CD4-positive, alpha-beta T cell (primary cell): ENCODE measurements around the gene ALDH1A1. TPM values are rescaled to one million over a fixed set of nuclear protein-coding genes. Genes with fewer than 3 reads are reported as not detected.
"Not testable (repeated sequence)": the region's sequence is repeated elsewhere in the genome, so short reads cannot be mapped to it uniquely, and the experiment has no call there.

Source experiments
- ATAC-seq: fragments of 200-7000 bp; cut with Tn5 transposase; one replicate; pipeline ENCODE4 v1.10.0; 2022; ENCODE audit warnings: mild to moderate bottlenecking; ENCODE audit not compliant: poor library complexity
- CTCF ChIA-PET: fragments of 350-600 bp; sonication (Branson Sonifier 250); formaldehyde crosslinking; loops from one replicate; lab custom pipeline; 2021; ENCODE audit warnings: antibody characterized with exemption, inconsistent platforms; lab: Charles Lee
- POLR2A ChIA-PET: fragments of 350-600 bp; sonication (Branson Sonifier 250); formaldehyde crosslinking; loops from one replicate; lab custom pipeline; 2021; ENCODE audit warnings: antibody characterized with exemption, inconsistent platforms; lab: Charles Lee
- DNase-seq, 14 experiments: peaks; one replicate each; pipeline ENCODE4 v3.0.0-alpha.2; 2013 to 2020; ENCODE audit warnings: mixed read lengths in 2 of 14
- H3K27ac ChIP-seq, 2 donors: one replicate each; pipeline versions ENCODE4 v1.5.1 to v1.7.0; 2013; ENCODE audit warnings: low read length in 2 of 2, low read depth in 1 of 2, mild to moderate bottlenecking in 1 of 2
- H3K27me3 ChIP-seq, 2 experiments: 1 replicate in 1 of 2; 2 replicates in 1 of 2; pipeline versions ENCODE4 v1.6.1 to v1.7.0; 2013; ENCODE audit warnings: low read length in 2 of 2, control low read depth in 1 of 2, mild to moderate bottlenecking in 1 of 2, moderate library complexity in 1 of 2; ENCODE audit not compliant: insufficient read depth in 2 of 2, control insufficient read depth in 1 of 2
- H3K36me3 ChIP-seq: one replicate; pipeline ENCODE4 v1.6.1; 2013; ENCODE audit warnings: low read length, control low read depth; ENCODE audit not compliant: insufficient read depth
- H3K4me1 ChIP-seq: one replicate; pipeline ENCODE4 v1.6.1; 2013; ENCODE audit warnings: low read length, control low read depth; ENCODE audit not compliant: insufficient read depth
- H3K4me3 ChIP-seq: one replicate; pipeline ENCODE4 v1.5.1; 2013; ENCODE audit warnings: mild to moderate bottlenecking, low read length, moderate library complexity
- H3K9me3 ChIP-seq, 2 experiments: 1 replicate in 1 of 2; 2 replicates in 1 of 2; pipeline versions ENCODE4 v1.6.1 to v1.7.0; 2013; ENCODE audit warnings: low read length in 2 of 2, mild to moderate bottlenecking in 2 of 2, control low read depth in 1 of 2, moderate library complexity in 1 of 2; ENCODE audit not compliant: control insufficient read depth in 1 of 2, insufficient read depth in 1 of 2
- H3K27ac Mint-ChIP-seq: one replicate; pipeline ENCODE4 v1.8.0; 2020; ENCODE audit warnings: mixed read lengths
- H3K27me3 Mint-ChIP-seq: one replicate; pipeline ENCODE4 v1.8.0; 2021; ENCODE audit warnings: mixed read lengths
- H3K36me3 Mint-ChIP-seq: one replicate; pipeline ENCODE4 v1.8.0; 2021; ENCODE audit warnings: low read depth, mixed read lengths
- H3K4me1 Mint-ChIP-seq: one replicate; pipeline ENCODE4 v1.8.0; 2021; ENCODE audit warnings: low read depth, mixed read lengths
- H3K4me3 Mint-ChIP-seq: one replicate; pipeline ENCODE4 v1.8.0; 2020; ENCODE audit warnings: mild to moderate bottlenecking, mixed read lengths
- H3K9me3 Mint-ChIP-seq: one replicate; pipeline ENCODE4 v1.8.0; 2020; ENCODE audit warnings: mixed read lengths
- intact Hi-C, 2 experiments: fragments of 100-400 bp; cut with DNase I in 1 of 2; cut with micrococcal nuclease in 1 of 2; formaldehyde crosslinking; loops; one replicate each; pipeline versions ENCODE4 v1.15.1 to v1.9.0; 2023 to 2025; cut with DNase I, micrococcal nuclease
- total RNA-seq, 174 experiments: library from RNA in 2 of 174; stranded (reverse) in 2 of 174; gene quantifications; one replicate each; pipeline ENCODE4 v1.2.3 and lab custom pipeline; 2021 to 2026
- TF ChIP-seq, protein P1 (sequence below): fragments of 200-600 bp; IDR thresholded peaks from one replicate; pipeline ENCODE4 v1.8.0; 2022; ENCODE audit warnings: antibody characterized with exemption, mild to moderate bottlenecking

ALDH1A1 gene
- total RNA-seq, 2 experiments from 2014 or later, result 0.39 TPM; not detected in 1

DNA sequence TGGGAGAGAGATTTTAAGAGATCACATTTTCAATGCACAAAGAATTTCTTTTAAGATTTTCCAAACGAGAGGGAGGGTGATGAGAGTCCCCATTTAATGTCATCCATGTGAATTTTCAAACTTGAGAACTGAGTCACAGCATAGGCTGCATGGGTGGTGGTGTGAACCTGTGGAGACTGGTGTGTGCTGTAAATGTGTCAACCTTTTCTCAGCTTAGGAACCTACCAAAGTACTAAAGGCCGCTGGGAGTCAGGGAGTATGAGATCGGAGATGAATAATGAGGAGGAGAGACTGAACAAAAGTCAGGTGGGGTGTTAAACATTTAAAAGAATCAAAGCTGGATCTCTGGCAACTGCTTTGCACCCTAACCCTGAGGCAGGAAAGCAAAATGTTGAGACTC is 7.5 kb downstream of the ALDH1A1 start:
- H3K36me3 Mint-ChIP-seq, result no peaks in the 10 kb centered on the region
- no peaks in the 10 kb centered on the region for H3K4me1 Mint-ChIP-seq
- intact Hi-C loops, result no loop called here
- H3K9me3 ChIP-seq, result no peaks in the 10 kb centered on the region
- no peaks in the 10 kb centered on the region for H3K36me3 ChIP-seq
- no peaks in the 10 kb centered on the region for H3K4me1 ChIP-seq
- H3K27me3 Mint-ChIP-seq, result peaks cover 52% of the 10 kb centered on the region
- H3K27me3 ChIP-seq, result peaks cover 0 to 7% of the 10 kb centered on the region in 2 experiments
- CTCF ChIA-PET, result no interaction called here
- POLR2A ChIA-PET, result no interaction called here
- no peak overlapping the region for H3K27ac Mint-ChIP-seq
- ATAC-seq (no peak), DNase-seq (no peak)
- H3K9me3 Mint-ChIP-seq, result no peaks in the 10 kb centered on the region
- no peak overlapping the region for H3K4me3 ChIP-seq
- TF ChIP-seq, protein P1, sequence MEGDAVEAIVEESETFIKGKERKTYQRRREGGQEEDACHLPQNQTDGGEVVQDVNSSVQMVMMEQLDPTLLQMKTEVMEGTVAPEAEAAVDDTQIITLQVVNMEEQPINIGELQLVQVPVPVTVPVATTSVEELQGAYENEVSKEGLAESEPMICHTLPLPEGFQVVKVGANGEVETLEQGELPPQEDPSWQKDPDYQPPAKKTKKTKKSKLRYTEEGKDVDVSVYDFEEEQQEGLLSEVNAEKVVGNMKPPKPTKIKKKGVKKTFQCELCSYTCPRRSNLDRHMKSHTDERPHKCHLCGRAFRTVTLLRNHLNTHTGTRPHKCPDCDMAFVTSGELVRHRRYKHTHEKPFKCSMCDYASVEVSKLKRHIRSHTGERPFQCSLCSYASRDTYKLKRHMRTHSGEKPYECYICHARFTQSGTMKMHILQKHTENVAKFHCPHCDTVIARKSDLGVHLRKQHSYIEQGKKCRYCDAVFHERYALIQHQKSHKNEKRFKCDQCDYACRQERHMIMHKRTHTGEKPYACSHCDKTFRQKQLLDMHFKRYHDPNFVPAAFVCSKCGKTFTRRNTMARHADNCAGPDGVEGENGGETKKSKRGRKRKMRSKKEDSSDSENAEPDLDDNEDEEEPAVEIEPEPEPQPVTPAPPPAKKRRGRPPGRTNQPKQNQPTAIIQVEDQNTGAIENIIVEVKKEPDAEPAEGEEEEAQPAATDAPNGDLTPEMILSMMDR, result no peak
- no peak overlapping the region for H3K27ac ChIP-seq
- no peak overlapping the region for H3K4me3 Mint-ChIP-seq

DNA sequence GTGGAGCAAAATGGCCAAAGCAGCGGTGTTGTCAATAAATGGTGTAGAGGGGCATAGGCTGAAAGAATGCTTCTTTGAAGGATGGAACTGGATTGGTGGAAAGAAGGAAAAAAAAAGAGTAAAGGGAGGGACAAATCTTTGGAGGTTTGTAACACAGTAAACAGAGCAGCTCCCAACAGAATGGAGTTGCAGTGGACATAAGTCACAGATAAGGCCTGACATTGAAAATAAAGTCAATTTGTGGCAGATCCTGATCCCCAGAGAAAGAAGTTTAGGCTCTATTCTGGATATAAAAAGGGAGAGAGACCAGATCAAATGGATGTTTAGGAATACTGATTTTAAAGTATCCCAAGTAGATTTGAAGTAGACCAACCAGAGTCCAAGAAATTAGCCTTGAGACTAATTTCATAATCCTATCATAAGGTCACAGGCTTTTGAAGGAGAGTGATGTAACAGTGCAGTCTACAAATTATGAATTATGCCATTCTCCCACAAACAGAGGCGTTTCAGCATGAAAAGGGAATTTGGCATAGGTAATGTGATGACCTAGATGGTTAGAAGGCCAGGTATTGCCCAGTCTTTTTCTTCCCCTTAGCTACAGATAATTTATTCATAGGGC is 8.9 kb downstream of the ALDH1A1 start:
- H3K36me3 ChIP-seq, result no peaks in the 10 kb centered on the region
- Mint-ChIP-seq H3K4me3 (no peak overlapping the region), H3K27me3 (peaks cover 42% of the 10 kb centered on the region), H3K27ac (no peak overlapping the region), H3K4me1 (no peaks in the 10 kb centered on the region), H3K36me3 (no peaks in the 10 kb centered on the region), H3K9me3 (no peaks in the 10 kb centered on the region)
- H3K4me3 ChIP-seq, result no peak overlapping the region
- no peak overlapping the region for H3K27ac ChIP-seq
- H3K9me3 ChIP-seq, result no peaks in the 10 kb centered on the region
- ATAC-seq (no peak), DNase-seq (no peak)
- CTCF ChIA-PET, result no interaction called here
- TF ChIP-seq, protein P1, result no peak
- intact Hi-C loops, result no loop called here
- H3K27me3 ChIP-seq, result peaks cover 0 to 12% of the 10 kb centered on the region in 2 experiments
- POLR2A ChIA-PET, result no interaction called here
- no peaks in the 10 kb centered on the region for H3K4me1 ChIP-seq

DNA sequence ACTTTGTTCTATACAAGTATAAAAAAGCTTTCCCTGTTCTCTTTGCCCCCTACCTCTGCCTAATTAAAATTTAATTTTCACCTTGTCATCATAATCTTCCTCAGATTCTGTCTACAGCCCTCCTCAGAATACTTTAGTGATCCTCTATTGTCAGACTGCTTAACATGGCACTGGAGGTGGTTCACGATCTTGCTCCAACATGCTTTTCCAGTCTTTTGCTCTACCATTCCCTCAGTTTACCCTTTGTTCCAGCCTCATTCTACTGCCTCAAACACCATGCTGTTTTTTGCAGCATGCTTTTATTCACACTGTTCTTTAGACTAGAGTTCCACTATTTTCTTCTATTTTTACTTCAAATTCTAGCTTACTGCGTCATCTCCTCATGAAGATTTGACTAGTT is 10.4 kb downstream of the ALDH1A1 start:
- Histone ChIP-seq H3K27ac (no peak overlapping the region), H3K9me3 (no peaks in the 10 kb centered on the region), H3K36me3 (no peaks in the 10 kb centered on the region), H3K27me3 (peaks cover 0 to 12% of the 10 kb centered on the region in 2 experiments), H3K4me1 (no peaks in the 10 kb centered on the region), H3K4me3 (no peak overlapping the region)
- no peaks in the 10 kb centered on the region for H3K36me3 Mint-ChIP-seq
- H3K4me1 Mint-ChIP-seq, result no peaks in the 10 kb centered on the region
- ChIA-PET CTCF (no interaction called here), POLR2A (no interaction called here)
- no peak overlapping the region for H3K4me3 Mint-ChIP-seq
- no peak overlapping the region for H3K27ac Mint-ChIP-seq
- TF ChIP-seq, protein P1, result no peak
- intact Hi-C loops, result no loop called here
- no peak for DNase-seq
- H3K9me3 Mint-ChIP-seq, result no peaks in the 10 kb centered on the region
- no peak for ATAC-seq
- peaks cover 31% of the 10 kb centered on the region for H3K27me3 Mint-ChIP-seq

DNA sequence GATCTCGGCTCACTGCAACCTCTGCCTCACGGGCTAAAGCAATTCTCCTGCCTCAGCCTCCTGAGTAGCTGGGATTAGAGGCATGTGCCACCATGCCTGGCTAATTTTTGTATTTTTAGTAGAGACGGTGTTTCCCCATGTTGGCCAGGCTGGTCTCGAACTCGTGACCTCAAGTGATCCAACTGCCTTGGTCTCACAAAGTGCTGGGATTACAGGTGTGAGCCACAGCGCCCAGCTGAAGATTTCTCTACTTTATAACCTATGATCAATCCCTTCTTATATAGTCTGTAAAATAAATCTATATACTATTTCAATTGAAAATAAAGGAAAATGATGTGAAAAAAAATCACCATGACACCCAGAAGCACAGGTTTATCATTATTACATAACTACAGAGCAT is 13.3 kb downstream of the ALDH1A1 start:
- H3K27ac Mint-ChIP-seq, H3K4me1 Mint-ChIP-seq, CTCF ChIA-PET: not testable (repeated sequence)

More for the DNA sequence above, 13.3 kb downstream of the ALDH1A1 start:
- H3K4me3 ChIP-seq, H3K36me3 Mint-ChIP-seq, H3K4me3 Mint-ChIP-seq, DNase-seq, H3K27ac ChIP-seq, H3K9me3 Mint-ChIP-seq, H3K9me3 ChIP-seq, ATAC-seq, POLR2A ChIA-PET, H3K4me1 ChIP-seq, intact Hi-C loops, H3K36me3 ChIP-seq: not testable (repeated sequence)
- H3K27me3 Mint-ChIP-seq, result peaks cover 23% of the 10 kb centered on the region
- peaks cover 0 to 12% of the 10 kb centered on the region in 2 experiments for H3K27me3 ChIP-seq
